ENCODE results near the gene PYGL. TPM values are rescaled to one million over a fixed set of nuclear protein-coding genes. Genes with fewer than 3 reads are reported as not detected.
"Not testable (repeated sequence)": the region's sequence is repeated elsewhere in the genome, so short reads cannot be mapped to it uniquely, and the experiment has no call there.

Gene PYGL
- total RNA-seq, 2 donors from 2014 or later, result 0.50 to 0.60 TPM

DNA sequence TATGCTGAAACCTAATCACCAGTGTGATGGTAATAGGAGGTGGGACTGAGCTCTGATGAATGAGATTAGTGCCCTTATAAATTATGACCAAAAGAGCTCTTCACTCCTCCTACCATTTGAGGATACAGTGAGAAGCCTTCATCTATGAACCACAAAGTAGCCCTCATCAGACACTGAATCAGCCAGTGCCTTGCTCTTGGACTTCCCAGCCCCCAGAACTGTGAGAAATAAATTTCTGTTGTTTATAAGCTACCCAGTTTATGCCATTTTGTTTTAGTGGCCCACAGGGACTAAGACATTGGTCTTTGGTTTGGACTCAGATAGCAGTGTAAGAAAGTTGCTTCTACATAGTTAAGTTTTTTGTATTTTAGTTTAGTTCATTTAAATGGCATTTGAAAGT is 39.6 kb downstream of the PYGL start:
- Mint-ChIP-seq H3K9me3 (no peaks in the 10 kb centered on the region), H3K27ac (no peak overlapping the region), H3K27me3 (ENCODE audit: low read depth) (no peaks in the 10 kb centered on the region), H3K36me3 (ENCODE audit: insufficient read depth in 2 of 2) (no peaks in the 10 kb centered on the region), H3K4me3 (no peak overlapping the region), H3K4me1 (ENCODE audit: low read depth) (no peaks in the 10 kb centered on the region)
- no peak for ATAC-seq (replicated peaks in 1 of 2)
- DNase-seq, result no peak

DNA sequence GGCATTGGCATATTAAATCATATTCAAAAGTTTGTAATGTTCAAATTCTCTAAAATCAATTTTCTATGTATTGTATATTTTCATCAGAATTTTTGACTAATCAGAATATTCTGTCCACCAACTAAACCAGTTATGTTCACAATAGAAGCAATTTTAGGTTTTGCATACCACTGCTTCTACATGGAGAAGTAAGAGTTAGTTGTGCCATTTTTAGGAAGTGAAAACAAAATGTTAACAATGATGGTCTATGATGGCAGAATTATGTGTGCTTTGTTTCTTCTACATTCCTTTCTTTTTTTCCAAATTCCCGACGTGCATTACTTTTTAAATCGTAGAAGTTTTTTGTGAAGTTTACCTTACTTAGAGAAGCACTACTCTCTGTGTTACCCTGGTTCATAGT is 42.9 kb downstream of the PYGL start:
- no peak for ATAC-seq (replicated peaks in 1 of 2)
- no peak overlapping the region for H3K27ac Mint-ChIP-seq
- no peak for DNase-seq
- H3K4me1 Mint-ChIP-seq (ENCODE audit: low read depth), result no peaks in the 10 kb centered on the region
- H3K27me3 Mint-ChIP-seq (ENCODE audit: low read depth), result no peaks in the 10 kb centered on the region
- no peak overlapping the region for H3K4me3 Mint-ChIP-seq
- no peaks in the 10 kb centered on the region for H3K9me3 Mint-ChIP-seq
- peaks cover 0 to 1% of the 10 kb centered on the region in 2 donors for H3K36me3 Mint-ChIP-seq (ENCODE audit: insufficient read depth in 2 of 2)

DNA sequence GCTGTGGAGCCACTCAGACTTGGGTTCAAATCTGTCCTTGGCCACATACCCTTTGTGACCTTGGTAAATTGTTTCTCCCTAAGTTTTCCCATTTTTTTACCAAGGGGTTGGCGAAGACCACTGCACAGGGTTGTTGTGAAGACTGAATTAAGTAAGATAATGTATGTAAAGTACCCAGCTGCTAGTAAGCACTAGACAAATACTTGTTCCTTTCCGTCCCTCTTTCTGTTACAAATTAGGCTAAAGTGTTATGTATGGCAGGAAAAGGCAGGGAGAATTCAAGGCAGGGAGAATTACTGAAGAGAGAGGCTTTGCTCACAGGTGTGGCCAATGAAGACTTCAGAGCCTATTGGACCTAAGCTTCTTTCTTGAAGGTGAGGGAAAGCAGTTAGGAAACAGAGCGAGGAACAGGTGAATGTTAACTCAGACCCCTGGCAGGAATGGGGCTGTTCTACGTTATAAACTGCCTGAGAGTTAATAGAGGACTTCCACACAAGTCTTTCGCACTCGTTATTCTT is 46.6 kb downstream of the PYGL start:
- H3K36me3 Mint-ChIP-seq (ENCODE audit: insufficient read depth in 2 of 2), result peaks cover 0 to 1% of the 10 kb centered on the region in 2 donors
- no peaks in the 10 kb centered on the region for H3K27me3 Mint-ChIP-seq (ENCODE audit: low read depth)
- no peaks in the 10 kb centered on the region for H3K4me1 Mint-ChIP-seq (ENCODE audit: low read depth)
- no peaks in the 10 kb centered on the region for H3K9me3 Mint-ChIP-seq
- ATAC-seq (replicated peaks in 1 of 2), result no peak
- DNase-seq, result no peak
- H3K27ac Mint-ChIP-seq, result no peak overlapping the region
- no peak overlapping the region for H3K4me3 Mint-ChIP-seq

DNA sequence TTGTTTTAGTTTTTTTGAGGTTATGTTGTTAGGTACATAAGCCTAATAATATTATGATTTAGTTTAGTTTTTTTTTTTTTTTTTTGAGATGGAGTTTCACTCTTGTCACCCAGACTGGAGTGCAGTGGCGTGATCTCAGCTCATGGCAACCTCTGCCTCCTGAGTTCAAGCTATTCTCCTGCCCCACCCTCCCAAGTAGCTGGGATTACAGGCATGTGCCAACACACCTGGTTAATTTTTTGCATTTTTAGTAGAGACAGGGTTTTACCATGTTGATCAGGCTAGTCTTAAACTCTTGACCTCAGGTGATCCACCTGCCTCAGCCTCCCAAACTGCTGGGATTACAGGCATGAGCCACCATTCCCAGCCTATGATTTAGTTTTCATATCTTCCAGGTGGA is 47.3 kb downstream of the PYGL start:
- not testable (repeated sequence) for H3K4me1 Mint-ChIP-seq (ENCODE audit: low read depth); H3K9me3 Mint-ChIP-seq; ATAC-seq (replicated peaks in 1 of 2); DNase-seq; H3K36me3 Mint-ChIP-seq (ENCODE audit: insufficient read depth in 2 of 2); H3K27ac Mint-ChIP-seq; H3K27me3 Mint-ChIP-seq (ENCODE audit: low read depth); H3K4me3 Mint-ChIP-seq

GRCh38 chr14:50896421-50896820 is 47.9 kb downstream of the PYGL start:
- H3K4me3 Mint-ChIP-seq; ATAC-seq (replicated peaks in 1 of 2); H3K27me3 Mint-ChIP-seq (ENCODE audit: low read depth); H3K27ac Mint-ChIP-seq; H3K9me3 Mint-ChIP-seq; DNase-seq; H3K4me1 Mint-ChIP-seq (ENCODE audit: low read depth); H3K36me3 Mint-ChIP-seq (ENCODE audit: insufficient read depth in 2 of 2): not testable (repeated sequence)

DNA sequence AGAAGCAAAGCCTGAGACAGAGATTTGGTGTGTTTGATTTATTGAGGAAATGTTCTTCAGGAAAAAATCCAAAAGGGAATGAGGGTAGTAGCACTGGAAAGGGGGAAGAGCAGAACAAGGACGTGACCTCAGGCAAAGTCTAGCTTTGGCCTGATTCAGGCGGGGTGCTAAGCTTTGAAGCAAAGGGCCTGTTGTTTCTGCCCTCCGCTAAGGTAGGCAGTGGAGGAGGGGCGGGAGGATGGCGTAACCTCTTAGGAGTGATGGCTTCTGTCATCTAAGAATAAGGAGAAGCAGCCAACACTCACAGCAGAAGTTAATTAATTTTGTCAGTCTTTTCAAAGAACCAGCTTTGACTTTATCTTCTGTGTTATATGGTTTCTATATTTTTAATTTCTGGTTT is 52.0 kb downstream of the PYGL start:
- no peak for ATAC-seq (replicated peaks in 1 of 2)
- no peak overlapping the region for H3K4me3 Mint-ChIP-seq
- H3K36me3 Mint-ChIP-seq (ENCODE audit: insufficient read depth in 2 of 2), result no peaks in the 10 kb centered on the region
- DNase-seq, result no peak
- no peak overlapping the region for H3K27ac Mint-ChIP-seq
- H3K4me1 Mint-ChIP-seq (ENCODE audit: low read depth), result no peaks in the 10 kb centered on the region
- no peaks in the 10 kb centered on the region for H3K9me3 Mint-ChIP-seq
- no peaks in the 10 kb centered on the region for H3K27me3 Mint-ChIP-seq (ENCODE audit: low read depth)

GRCh38 chr14:50887476-50887875 is 56.8 kb downstream of the PYGL start:
- H3K27me3 Mint-ChIP-seq (ENCODE audit: low read depth), result peaks cover 20% of the 10 kb centered on the region
- ATAC-seq (replicated peaks in 1 of 2), result no peak
- no peak overlapping the region for H3K27ac Mint-ChIP-seq
- no peaks in the 10 kb centered on the region for H3K9me3 Mint-ChIP-seq
- no peak overlapping the region for H3K4me3 Mint-ChIP-seq
- peaks cover 4% of the 10 kb centered on the region for H3K4me1 Mint-ChIP-seq (ENCODE audit: low read depth)
- DNase-seq, result no peak
- H3K36me3 Mint-ChIP-seq (ENCODE audit: insufficient read depth in 2 of 2), result no peaks in the 10 kb centered on the region

DNA sequence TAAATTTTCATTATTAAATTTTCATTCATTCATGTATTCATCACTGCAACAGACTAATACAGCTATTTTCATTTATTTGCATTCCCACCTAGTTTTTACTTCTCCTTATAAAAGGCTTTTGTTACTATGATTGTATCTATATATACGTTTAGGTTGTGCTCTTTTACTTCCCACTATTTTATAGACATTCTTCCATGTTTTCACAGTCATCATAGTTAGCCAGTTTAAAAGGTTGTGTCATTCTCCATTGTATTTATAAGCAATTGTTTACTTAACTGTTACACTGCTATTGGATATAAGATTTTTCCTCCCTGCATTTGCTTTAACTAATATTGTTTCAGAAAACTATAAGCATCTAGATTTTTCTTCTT is 60.5 kb downstream of the PYGL start:
- Mint-ChIP-seq H3K4me3 (no peak overlapping the region), H3K27me3 (ENCODE audit: low read depth) (peaks cover 47% of the 10 kb centered on the region), H3K4me1 (ENCODE audit: low read depth) (peaks cover 4% of the 10 kb centered on the region), H3K27ac (no peak overlapping the region), H3K36me3 (ENCODE audit: insufficient read depth in 2 of 2) (no peaks in the 10 kb centered on the region), H3K9me3 (no peaks in the 10 kb centered on the region)
- no peak for ATAC-seq (replicated peaks in 1 of 2)
- no peak for DNase-seq

DNA sequence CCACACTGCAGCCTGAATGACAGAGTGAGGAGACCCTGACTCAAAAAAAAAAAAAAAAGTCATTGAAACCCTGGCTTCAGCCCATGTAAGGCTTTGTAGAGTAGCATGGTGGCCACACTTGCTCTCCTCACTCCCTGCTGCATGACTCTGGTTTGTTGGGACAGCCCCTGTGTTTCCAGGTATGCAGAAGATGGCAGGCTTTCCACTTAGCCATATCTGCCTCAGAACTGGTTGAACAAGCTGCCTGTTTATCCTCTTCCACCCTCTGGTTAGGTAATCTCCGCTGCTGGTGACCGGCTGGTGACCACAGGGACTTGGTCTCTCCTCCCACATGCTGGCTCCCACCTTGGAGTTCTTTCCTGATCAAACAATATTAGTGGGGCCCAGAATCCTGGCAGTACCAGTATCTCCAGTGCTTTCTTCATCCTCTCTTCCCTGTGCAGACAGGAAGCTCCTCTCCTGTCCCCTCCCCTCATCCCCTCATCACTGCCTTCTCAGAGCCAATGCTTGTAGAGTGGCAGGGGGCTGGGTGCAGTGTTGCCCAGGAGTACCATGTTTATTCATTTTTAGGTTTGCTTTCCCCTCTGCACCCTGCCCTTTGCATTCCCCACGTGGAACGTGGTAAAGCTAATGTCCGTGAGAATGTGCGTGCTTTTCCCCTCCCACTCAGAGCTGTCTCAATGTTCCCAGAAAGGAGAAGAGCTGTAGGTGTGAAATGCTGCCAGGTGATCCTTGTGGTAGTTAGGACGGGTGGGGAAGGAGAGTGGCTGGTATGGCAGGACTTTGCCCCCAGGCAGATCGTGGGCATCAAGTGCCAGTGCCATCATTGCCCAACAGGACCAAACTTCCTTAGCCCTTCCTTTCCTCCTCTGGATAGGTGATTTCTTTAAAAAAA is 61.1 kb downstream of the PYGL start:
- Mint-ChIP-seq H3K36me3 (ENCODE audit: insufficient read depth in 2 of 2) (no peaks in the 10 kb centered on the region), H3K4me1 (ENCODE audit: low read depth) (peaks cover 4% of the 10 kb centered on the region), H3K27me3 (ENCODE audit: low read depth) (peaks cover 54% of the 10 kb centered on the region), H3K27ac (no peak overlapping the region), H3K4me3 (no peak overlapping the region), H3K9me3 (no peaks in the 10 kb centered on the region)
- ATAC-seq (replicated peaks in 1 of 2) (no peak), DNase-seq (no peak)

GRCh38 chr14:50875359-50876070 is 68.8 kb downstream of the PYGL start:
- DNase-seq, result peak; percentile 77 to 88
- H3K9me3 Mint-ChIP-seq, result no peaks in the 10 kb centered on the region
- H3K27ac Mint-ChIP-seq, result no peak overlapping the region
- peaks cover 0 to 2% of the 10 kb centered on the region in 2 donors for H3K36me3 Mint-ChIP-seq (ENCODE audit: insufficient read depth in 2 of 2)
- H3K4me3 Mint-ChIP-seq, result peak overlapping the region; percentile 29 to 42
- peaks cover 88% of the 10 kb centered on the region for H3K27me3 Mint-ChIP-seq (ENCODE audit: low read depth)
- ATAC-seq (replicated peaks in 1 of 2), result peak; percentile 99 to 100
- H3K4me1 Mint-ChIP-seq (ENCODE audit: low read depth), result peaks cover 44% of the 10 kb centered on the region

GRCh38 chr14:50874757-50875156 is 69.5 kb downstream of the PYGL start:
- Mint-ChIP-seq H3K4me3 (peak overlapping the region; percentile 29 to 42), H3K36me3 (ENCODE audit: insufficient read depth in 2 of 2) (peaks cover 0 to 2% of the 10 kb centered on the region in 2 donors), H3K27ac (no peak overlapping the region), H3K27me3 (ENCODE audit: low read depth) (peaks cover 88% of the 10 kb centered on the region), H3K9me3 (no peaks in the 10 kb centered on the region), H3K4me1 (ENCODE audit: low read depth) (peaks cover 45% of the 10 kb centered on the region)
- DNase-seq, result no peak
- ATAC-seq (replicated peaks in 1 of 2), result peak; percentile 10 to 14

- H3K27ac Mint-ChIP-seq, result no peak within 1 kb of the TSS
- H3K4me1 Mint-ChIP-seq (ENCODE audit: low read depth), result peaks cover 45% of the 10 kb centered on the region
- peak within 1 kb of the TSS; percentile 8 to 50 for H3K4me3 Mint-ChIP-seq
- no peaks in the 10 kb centered on the region for H3K9me3 Mint-ChIP-seq
- peaks cover 0 to 2% of the 10 kb centered on the region in 2 donors for H3K36me3 Mint-ChIP-seq (ENCODE audit: insufficient read depth in 2 of 2)
- DNase-seq, result no peak
- H3K27me3 Mint-ChIP-seq (ENCODE audit: low read depth), result peaks cover 89% of the 10 kb centered on the region
- no peak for ATAC-seq (replicated peaks in 1 of 2)
Observed at GRCh38 chr14:50871914-50872732, 72.2 kb downstream of the PYGL start, which contains the start of gene ABHD12B. TSS of gene ABHD12B (plus strand) at chr14:50872053. CDS start at chr14:50872175, 122 bp downstream.
